Natural killer cell (primary cell): ENCODE data around the gene SUMO3. TPM values are rescaled to one million over a fixed set of nuclear protein-coding genes. Genes with fewer than 3 reads are reported as not detected.

Experiments
- ATAC-seq, 3 donors: fragments of 150-1000 bp in 2 of 3; fragments of 200-7000 bp in 1 of 3; cut with Tn5 transposase; 1 replicate in 1 of 3; 2 replicates in 2 of 3; pipeline ENCODE4 v1.10.0; 2021; ENCODE audit warnings: mild to moderate bottlenecking in 2 of 3, moderate library complexity in 2 of 3
- DNase-seq, 2 donors: peaks; one replicate each; pipeline versions ENCODE4 v3.0.0 to v3.0.0-alpha.2; 2013 to 2021; ENCODE audit warnings: mixed read lengths in 1 of 2
- H3K27ac ChIP-seq: one replicate; pipeline ENCODE4 v1.5.1; 2013; ENCODE audit warnings: mild to moderate bottlenecking, low read length
- H3K27me3 ChIP-seq: one replicate; pipeline ENCODE4 v1.6.1; 2013; ENCODE audit warnings: low read length; ENCODE audit not compliant: control insufficient read depth, insufficient read depth
- H3K36me3 ChIP-seq: one replicate; pipeline ENCODE4 v1.6.1; 2013; ENCODE audit warnings: low read length; ENCODE audit not compliant: control insufficient read depth, insufficient read depth
- H3K4me1 ChIP-seq: one replicate; pipeline ENCODE4 v1.6.1; 2013; ENCODE audit warnings: low read length; ENCODE audit not compliant: control insufficient read depth, insufficient read depth
- H3K4me3 ChIP-seq: one replicate; pipeline ENCODE4 v1.5.1; 2013; ENCODE audit warnings: low read length
- H3K9me3 ChIP-seq: one replicate; pipeline ENCODE4 v1.6.1; 2013; ENCODE audit warnings: low read length; ENCODE audit not compliant: control insufficient read depth, insufficient read depth
- H3K27ac Mint-ChIP-seq, 2 donors: one replicate each; pipeline ENCODE4 v1.8.0; 2022; ENCODE audit warnings: mild to moderate bottlenecking in 2 of 2, mixed read lengths in 2 of 2, moderate library complexity in 1 of 2
- H3K27me3 Mint-ChIP-seq, 2 donors: one replicate each; pipeline ENCODE4 v1.8.0; 2022; ENCODE audit warnings: low read depth in 2 of 2, mixed read lengths in 2 of 2
- H3K36me3 Mint-ChIP-seq: one replicate; pipeline ENCODE4 v1.8.0; 2022; ENCODE audit warnings: mixed read lengths
- H3K4me1 Mint-ChIP-seq, 2 donors: one replicate each; pipeline ENCODE4 v1.8.0; 2022; ENCODE audit warnings: mixed read lengths in 2 of 2
- H3K4me3 Mint-ChIP-seq: one replicate; pipeline ENCODE4 v1.8.0; 2022; ENCODE audit warnings: mild to moderate bottlenecking, moderate library complexity, mixed read lengths
- H3K9me3 Mint-ChIP-seq, 2 donors: one replicate each; pipeline ENCODE4 v1.8.0; 2022; ENCODE audit warnings: mixed read lengths in 2 of 2
- CTCF ChIP-seq: fragments of 200-600 bp; IDR thresholded peaks from one replicate; pipeline ENCODE4 v1.8.0; 2022; ENCODE audit warnings: antibody characterized with exemption
- WGBS: methylation state at CpG from one replicate; pipeline ENCODE4 v1.1.7; 2013; ENCODE audit warnings: missing lambda C conversion rate; ENCODE audit not compliant: insufficient coverage; 5-methylcytosine and 5-hydroxymethylcytosine counted together
- intact Hi-C: fragments of 100-400 bp; cut with micrococcal nuclease; formaldehyde crosslinking; loops from one replicate; pipeline ENCODE4 v1.14.2; 2022
- total RNA-seq, 4 donors: library from RNA; stranded (reverse); fragments of 120-200 nt in 1 of 4; gene quantifications; one replicate each; pipeline versions ENCODE4 v1.2.3 to v1.2.4, GENCODE V29; 2013 to 2022

Gene SUMO3
- total RNA-seq, 3 donors from 2014 or later (not counting 1 experiment from before 2014, with no cell fraction given): 64.0 to 70.1 (median 65.2) TPM

DNA sequence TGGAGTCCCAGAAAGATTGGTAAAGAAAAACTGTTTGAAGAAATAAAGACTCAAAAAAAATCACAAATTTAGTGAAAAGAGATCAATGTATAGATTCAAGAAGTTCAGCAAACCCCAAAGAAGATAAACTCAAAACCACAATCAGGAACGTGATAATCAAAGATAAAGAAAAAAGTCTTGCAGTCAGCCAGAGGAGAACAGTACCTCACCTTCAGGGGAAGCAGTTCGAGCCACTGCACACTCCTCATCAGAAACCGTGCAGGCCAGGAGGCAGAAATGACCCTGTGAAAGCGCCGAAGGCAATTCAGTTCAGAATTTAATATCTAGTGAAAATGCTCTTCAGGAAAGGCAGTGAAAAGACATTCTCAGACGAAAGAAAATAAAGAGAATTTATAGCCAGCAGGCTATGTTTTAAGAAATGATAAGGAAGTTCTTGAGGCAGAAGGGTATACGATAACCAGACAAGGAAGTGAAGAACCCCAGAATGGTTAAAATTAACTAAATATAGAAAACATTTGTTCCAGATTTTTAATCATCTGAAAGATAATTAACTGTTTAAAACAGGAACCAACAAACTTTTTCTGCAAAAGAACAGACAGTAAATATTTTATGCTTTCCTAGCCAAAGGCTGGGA lies 13.5 kb upstream of the SUMO3 start:
- peaks cover 0 to 7% of the 10 kb centered on the region in 2 donors for H3K27me3 Mint-ChIP-seq
- Histone ChIP-seq H3K36me3 (no peaks in the 10 kb centered on the region), H3K27ac (no peak overlapping the region), H3K27me3 (no peaks in the 10 kb centered on the region), H3K4me3 (no peak overlapping the region), H3K4me1 (peaks cover 12% of the 10 kb centered on the region), H3K9me3 (peaks cover 2% of the 10 kb centered on the region)
- peaks cover 5 to 7% of the 10 kb centered on the region in 2 donors for H3K9me3 Mint-ChIP-seq
- no peak for ATAC-seq
- no peak overlapping the region for H3K4me3 Mint-ChIP-seq
- H3K36me3 Mint-ChIP-seq: peaks cover 10% of the 10 kb centered on the region
- intact Hi-C loops: no loop called here
- H3K4me1 Mint-ChIP-seq: peaks cover 22 to 44% of the 10 kb centered on the region in 2 donors
- no peak for TF ChIP-seq CTCF
- WGBS: 25% methylated on average over 6 of the region's 7 CpGs
- peak overlapping the region in 1 of 2 donors; percentile 66 for H3K27ac Mint-ChIP-seq
- DNase-seq: no peak

GRCh38 chr21:44829507-44830092 lies 11.7 kb upstream of the SUMO3 start:
- Mint-ChIP-seq H3K27ac (peak overlapping the region; percentile 75 to 82), H3K36me3 (peaks cover 10% of the 10 kb centered on the region), H3K27me3 (peaks cover 0 to 4% of the 10 kb centered on the region in 2 donors), H3K9me3 (peaks cover 5 to 7% of the 10 kb centered on the region in 2 donors), H3K4me1 (peaks cover 22 to 44% of the 10 kb centered on the region in 2 donors), H3K4me3 (peak overlapping the region; percentile 54)
- WGBS: 67% methylated on average over 1 of the region's 2 CpGs
- no peaks in the 10 kb centered on the region for H3K27me3 ChIP-seq
- peaks cover 12% of the 10 kb centered on the region for H3K4me1 ChIP-seq
- no peak overlapping the region for H3K4me3 ChIP-seq
- no peak for DNase-seq
- no peaks in the 10 kb centered on the region for H3K36me3 ChIP-seq
- intact Hi-C loops: no loop called here
- no peak overlapping the region for H3K27ac ChIP-seq
- TF ChIP-seq CTCF: no peak
- peak; percentile 86 to 95 (median 91) for ATAC-seq
- peaks cover 2% of the 10 kb centered on the region for H3K9me3 ChIP-seq

DNA sequence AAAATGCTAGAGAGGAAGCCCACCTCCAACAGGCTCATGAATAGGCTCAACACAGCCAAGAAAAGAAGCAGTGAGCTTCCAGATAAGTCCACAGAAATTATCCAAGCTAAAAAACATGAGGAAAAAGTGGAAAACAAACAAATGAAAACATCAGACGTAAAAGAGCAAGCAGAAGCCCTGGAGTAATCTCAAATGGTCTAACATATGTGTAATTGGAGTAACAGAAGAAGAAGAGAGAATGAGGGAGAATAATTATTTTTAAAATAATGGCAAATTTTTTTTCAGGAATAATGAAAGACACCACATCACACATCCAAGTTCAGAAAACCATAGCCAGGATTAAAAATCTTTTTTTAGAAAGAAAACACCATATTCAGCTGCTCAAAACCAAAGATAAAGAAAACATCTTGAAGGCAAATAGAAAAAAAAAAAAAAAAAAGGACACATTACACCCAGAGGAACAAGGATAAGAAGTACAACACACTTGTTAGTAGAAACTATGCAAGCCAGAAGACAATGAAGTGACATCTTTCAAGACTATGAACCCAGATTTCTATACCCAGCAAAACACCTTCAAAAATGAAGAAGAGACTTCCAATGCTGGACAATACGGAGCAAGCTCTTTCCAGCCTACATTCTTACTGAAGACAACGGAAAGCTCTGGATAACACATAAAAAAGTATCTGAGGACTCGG lies 10.6 kb upstream of the SUMO3 start:
- H3K4me1 Mint-ChIP-seq: peaks cover 22 to 44% of the 10 kb centered on the region in 2 donors
- ATAC-seq (no peak), DNase-seq (no peak)
- intact Hi-C loops: no loop called here
- H3K4me3 Mint-ChIP-seq: peak overlapping the region; percentile 42
- peak overlapping the region in 1 of 2 donors; percentile 76 for H3K27ac Mint-ChIP-seq
- H3K36me3 Mint-ChIP-seq: peaks cover 10% of the 10 kb centered on the region
- TF ChIP-seq CTCF: no peak
- no peaks in the 10 kb centered on the region for H3K27me3 ChIP-seq
- no peak overlapping the region for H3K4me3 ChIP-seq
- H3K9me3 ChIP-seq: peaks cover 2% of the 10 kb centered on the region
- peaks cover 5 to 7% of the 10 kb centered on the region in 2 donors for H3K9me3 Mint-ChIP-seq
- no peak overlapping the region for H3K27ac ChIP-seq
- peaks cover 12% of the 10 kb centered on the region for H3K4me1 ChIP-seq
- WGBS: 98% methylated on average over 3 of the region's 4 CpGs
- no peaks in the 10 kb centered on the region for H3K36me3 ChIP-seq
- peaks cover 0 to 7% of the 10 kb centered on the region in 2 donors for H3K27me3 Mint-ChIP-seq
